GM12892 (cell line): Measurements from ENCODE around the gene KCTD14.

Source experiments
- POLR2A ChIP-seq: IDR thresholded peaks from 2 replicates; pipeline ENCODE4 v1.6.1; 2011; ENCODE audit warnings: low read depth, low read length, control low read depth
- POLR2AphosphoS5 ChIP-seq: IDR thresholded peaks from 2 replicates; pipeline ENCODE4 v1.6.1; 2011; ENCODE audit warnings: low read depth, low read length, control low read depth
- TAF1 ChIP-seq: IDR thresholded peaks from 2 replicates; pipeline ENCODE4 v1.6.1; 2011; ENCODE audit warnings: low read depth, mild to moderate bottlenecking, control low read depth, low read length, borderline replicate concordance

- TF ChIP-seq TAF1 (no peak), POLR2AphosphoS5 (no peak), POLR2A (no peak)
Measured at GRCh38 chr11:78032090-78032489, 9.0 kb upstream of the KCTD14 start.
